IMR-90 (cell line): ENCODE measurements around the gene CIT.
"Not testable (repeated sequence)": the region's sequence is repeated elsewhere in the genome, so short reads cannot be mapped to it uniquely, and the experiment has no call there.

Source experiments
- CHD1 ChIP-seq: IDR thresholded peaks from 2 replicates; pipeline ENCODE4 v1.6.1; 2012; ENCODE audit warnings: low read depth, low read length, improper control_type of control experiment
- ELK1 ChIP-seq: fragments of 150-350 bp; IDR thresholded peaks from 2 replicates; pipeline ENCODE4 v1.6.1; 2016; ENCODE audit warnings: low read depth, mild to moderate bottlenecking, low read length, moderate library complexity, borderline replicate concordance
- MAZ ChIP-seq: IDR thresholded peaks from 2 replicates; pipeline ENCODE4 v1.6.1; 2012; ENCODE audit warnings: low read depth, mild to moderate bottlenecking, low read length, improper control_type of control experiment, moderate library complexity, borderline replicate concordance
- NFE2L2 ChIP-seq: fragments of 150-350 bp; IDR thresholded peaks from 2 replicates; pipeline ENCODE4 v1.6.1; 2016; ENCODE audit warnings: low read depth, mild to moderate bottlenecking, low read length
- POLR2A ChIP-seq: IDR thresholded peaks from 2 replicates; pipeline ENCODE4 v1.6.1; 2012; ENCODE audit warnings: mild to moderate bottlenecking, low read depth, low read length
- RFX5 ChIP-seq: IDR thresholded peaks from 2 replicates; pipeline ENCODE4 v1.8.0; 2012; ENCODE audit warnings: low read depth, mild to moderate bottlenecking, low read length, moderate library complexity
- TF ChIP-seq, protein P1 (sequence below): conservative IDR thresholded peaks from 2 replicates; pipeline ENCODE4 v1.5.1; 2012; ENCODE audit warnings: mild to moderate bottlenecking, low read depth, low read length, improper control_type of control experiment
- TF ChIP-seq, protein P2 (sequence below): fragments of 150-350 bp; IDR thresholded peaks from 2 replicates; pipeline ENCODE4 v1.6.1; 2017; ENCODE audit warnings: mild to moderate bottlenecking, antibody characterized with exemption, low read length, low read depth

DNA sequence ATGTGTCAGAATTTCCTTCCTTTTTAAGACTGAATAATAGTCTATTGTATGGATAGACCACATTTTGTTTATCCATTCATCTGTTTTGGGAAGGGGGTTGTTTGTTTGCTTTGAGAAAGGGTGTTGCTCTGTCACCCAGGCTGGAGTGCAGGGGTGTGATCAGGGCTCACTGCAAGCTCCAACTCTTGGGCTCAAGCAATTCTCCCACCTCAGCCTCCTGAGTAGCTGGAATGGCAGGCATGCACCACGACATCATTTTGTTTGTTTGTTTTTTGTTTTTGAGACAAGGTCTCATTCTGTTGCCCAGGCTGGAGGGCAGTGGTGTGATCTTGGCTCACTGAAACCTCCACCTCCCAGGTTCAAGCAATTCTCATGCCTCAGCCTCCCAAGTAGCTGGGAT, 15.5 kb upstream of the CIT start:
- not testable (repeated sequence) for TF ChIP-seq RFX5, CHD1, NFE2L2, POLR2A, MAZ, ELK1
- TF ChIP-seq, protein P1, sequence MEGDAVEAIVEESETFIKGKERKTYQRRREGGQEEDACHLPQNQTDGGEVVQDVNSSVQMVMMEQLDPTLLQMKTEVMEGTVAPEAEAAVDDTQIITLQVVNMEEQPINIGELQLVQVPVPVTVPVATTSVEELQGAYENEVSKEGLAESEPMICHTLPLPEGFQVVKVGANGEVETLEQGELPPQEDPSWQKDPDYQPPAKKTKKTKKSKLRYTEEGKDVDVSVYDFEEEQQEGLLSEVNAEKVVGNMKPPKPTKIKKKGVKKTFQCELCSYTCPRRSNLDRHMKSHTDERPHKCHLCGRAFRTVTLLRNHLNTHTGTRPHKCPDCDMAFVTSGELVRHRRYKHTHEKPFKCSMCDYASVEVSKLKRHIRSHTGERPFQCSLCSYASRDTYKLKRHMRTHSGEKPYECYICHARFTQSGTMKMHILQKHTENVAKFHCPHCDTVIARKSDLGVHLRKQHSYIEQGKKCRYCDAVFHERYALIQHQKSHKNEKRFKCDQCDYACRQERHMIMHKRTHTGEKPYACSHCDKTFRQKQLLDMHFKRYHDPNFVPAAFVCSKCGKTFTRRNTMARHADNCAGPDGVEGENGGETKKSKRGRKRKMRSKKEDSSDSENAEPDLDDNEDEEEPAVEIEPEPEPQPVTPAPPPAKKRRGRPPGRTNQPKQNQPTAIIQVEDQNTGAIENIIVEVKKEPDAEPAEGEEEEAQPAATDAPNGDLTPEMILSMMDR = not testable (repeated sequence)
- TF ChIP-seq, protein P2, sequence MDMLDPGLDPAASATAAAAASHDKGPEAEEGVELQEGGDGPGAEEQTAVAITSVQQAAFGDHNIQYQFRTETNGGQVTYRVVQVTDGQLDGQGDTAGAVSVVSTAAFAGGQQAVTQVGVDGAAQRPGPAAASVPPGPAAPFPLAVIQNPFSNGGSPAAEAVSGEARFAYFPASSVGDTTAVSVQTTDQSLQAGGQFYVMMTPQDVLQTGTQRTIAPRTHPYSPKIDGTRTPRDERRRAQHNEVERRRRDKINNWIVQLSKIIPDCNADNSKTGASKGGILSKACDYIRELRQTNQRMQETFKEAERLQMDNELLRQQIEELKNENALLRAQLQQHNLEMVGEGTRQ = not testable (repeated sequence)
